ENCODE data around the gene C16orf54. TPM values are rescaled to one million over a fixed set of nuclear protein-coding genes. Genes with fewer than 3 reads are reported as not detected.

C16orf54 gene
- total RNA-seq = not detected in 2 replicates

GRCh38 chr16:29745853-29746345 is at the start of gene C16orf54:
Gene C16orf54 (minus strand): TSS chr16:29745990. CDS start chr16:29744951, 1,039 bp downstream.

GRCh38 chr16:29790183-29790948 is 44.6 kb upstream of the C16orf54 start, which contains the start of gene KIF22:
Gene KIF22 (plus strand): TSS chr16:29790751. CDS start chr16:29790760, 9 bp downstream.

GRCh38 chr16:29777576-29778350 is 32.0 kb upstream of the C16orf54 start, which contains the start of gene ZG16:
Gene ZG16 (plus strand): TSS chr16:29778256. CDS start chr16:29779267, 1,011 bp downstream.

Other genes starting within 250 kb of the C16orf54 start
- 10.7 and 22.8 TPM in 2 replicates for gene NPIPB12, start 239.6 kb downstream of the C16orf54 start, total RNA-seq
- not detected in 2 replicates for gene SPN, start 82.7 kb downstream of the C16orf54 start, total RNA-seq
- gene QPRT, start 66.8 kb downstream of the C16orf54 start, total RNA-seq = 25.5 and 137 TPM in 2 replicates
- gene ZG16, start 32.3 kb upstream of the C16orf54 start, total RNA-seq = not detected in 2 replicates
- gene KIF22, start 44.8 kb upstream of the C16orf54 start, total RNA-seq = 4.6 and 94.6 TPM in 2 replicates
- gene MAZ, start 60.5 kb upstream of the C16orf54 start, total RNA-seq = 176 and 280 TPM in 2 replicates
- 0.44 and 3.6 TPM in 2 replicates for gene PRRT2, start 66.2 kb upstream of the C16orf54 start, total RNA-seq
- gene PAGR1, start 70.2 kb upstream of the C16orf54 start, total RNA-seq = 24.1 and 33.4 TPM in 2 replicates
- gene MVP, start 74.5 kb upstream of the C16orf54 start, total RNA-seq = 159 and 453 TPM in 2 replicates
- 89.6 and 117 TPM in 2 replicates for gene CDIPT, start 117.2 kb upstream of the C16orf54 start, total RNA-seq
- gene SEZ6L2, start 153.6 kb upstream of the C16orf54 start, total RNA-seq = 7.3 and 17.7 TPM in 2 replicates
- 2.3 and 9.2 TPM in 2 replicates for gene ASPHD1, start 154.5 kb upstream of the C16orf54 start, total RNA-seq
- 13.1 and 20.5 TPM in 2 replicates for gene KCTD13, start 180.2 kb upstream of the C16orf54 start, total RNA-seq
- 61.1 and 83.6 TPM in 2 replicates for gene TMEM219, start 216.1 kb upstream of the C16orf54 start, total RNA-seq
- gene TAOK2, start 227.9 kb upstream of the C16orf54 start, total RNA-seq = 47.7 and 86.2 TPM in 2 replicates
- 6.8 and 12.6 TPM in 2 replicates for gene HIRIP3, start 249.6 kb upstream of the C16orf54 start, total RNA-seq